ENCODE data around the gene PIEZO2. TPM values are rescaled to one million over a fixed set of nuclear protein-coding genes. Genes with fewer than 3 reads are reported as not detected.
A peak's percentile ranks its signal among the peaks of the same experiment; 100 is the strongest.
"Not testable (repeated sequence)": the region's sequence is repeated elsewhere in the genome, so short reads cannot be mapped to it uniquely, and the experiment has no call there.

Gene PIEZO2
- total RNA-seq, 1 experiment from 2014 or later = 5.5 TPM

DNA sequence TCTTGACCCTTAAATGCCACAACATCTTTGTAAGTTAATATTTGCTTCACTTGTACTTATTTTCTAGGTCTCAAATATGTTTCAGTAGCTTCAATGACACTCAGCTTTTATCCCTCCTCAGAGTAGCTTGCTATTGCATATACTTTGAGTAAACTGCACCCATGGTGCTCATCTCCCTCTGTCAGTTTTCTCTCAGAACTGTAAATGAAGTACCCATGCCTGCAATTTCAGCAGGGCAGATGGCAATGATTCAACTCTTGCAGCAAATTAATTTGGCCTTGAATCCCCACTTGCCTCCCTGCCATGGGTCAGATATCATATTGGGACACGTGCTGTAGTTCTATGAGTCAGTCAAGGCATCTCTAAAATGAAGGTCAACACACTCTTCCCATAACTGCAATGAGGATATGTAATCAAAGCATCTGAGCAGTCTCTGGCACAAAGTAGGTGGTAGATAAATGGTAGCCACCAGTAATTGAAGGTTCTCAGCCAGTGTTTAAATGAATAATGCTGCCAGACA lies 225.8 kb downstream of the PIEZO2 start:
- Histone ChIP-seq H3K27ac (ENCODE audit: low read depth, low read length, poor library complexity, severe bottlenecking) (no peak overlapping the region), H3K4me1 (ENCODE audit: insufficient read depth, low read length, poor library complexity, severe bottlenecking) (peaks cover 31% of the 10 kb centered on the region), H3K27me3 (replicated peaks; ENCODE audit: insufficient read depth, low read depth, low read length, poor library complexity) (peaks cover 55% of the 10 kb centered on the region), H3K9me3 (ENCODE audit: low read depth, low read length, poor library complexity, severe bottlenecking) (no peaks in the 10 kb centered on the region), H3K4me3 (ENCODE audit: low read depth, low read length, poor library complexity, severe bottlenecking) (no peak overlapping the region), H3K36me3 (ENCODE audit: insufficient read depth, low read length, poor library complexity, severe bottlenecking) (no peaks in the 10 kb centered on the region)
- no peak for TF ChIP-seq EZH2 (IDR thresholded peaks at IDR 0.05; ENCODE audit: borderline replicate concordance, low read depth, low read length, poor library complexity, severe bottlenecking)
- TF ChIP-seq, protein P1, sequence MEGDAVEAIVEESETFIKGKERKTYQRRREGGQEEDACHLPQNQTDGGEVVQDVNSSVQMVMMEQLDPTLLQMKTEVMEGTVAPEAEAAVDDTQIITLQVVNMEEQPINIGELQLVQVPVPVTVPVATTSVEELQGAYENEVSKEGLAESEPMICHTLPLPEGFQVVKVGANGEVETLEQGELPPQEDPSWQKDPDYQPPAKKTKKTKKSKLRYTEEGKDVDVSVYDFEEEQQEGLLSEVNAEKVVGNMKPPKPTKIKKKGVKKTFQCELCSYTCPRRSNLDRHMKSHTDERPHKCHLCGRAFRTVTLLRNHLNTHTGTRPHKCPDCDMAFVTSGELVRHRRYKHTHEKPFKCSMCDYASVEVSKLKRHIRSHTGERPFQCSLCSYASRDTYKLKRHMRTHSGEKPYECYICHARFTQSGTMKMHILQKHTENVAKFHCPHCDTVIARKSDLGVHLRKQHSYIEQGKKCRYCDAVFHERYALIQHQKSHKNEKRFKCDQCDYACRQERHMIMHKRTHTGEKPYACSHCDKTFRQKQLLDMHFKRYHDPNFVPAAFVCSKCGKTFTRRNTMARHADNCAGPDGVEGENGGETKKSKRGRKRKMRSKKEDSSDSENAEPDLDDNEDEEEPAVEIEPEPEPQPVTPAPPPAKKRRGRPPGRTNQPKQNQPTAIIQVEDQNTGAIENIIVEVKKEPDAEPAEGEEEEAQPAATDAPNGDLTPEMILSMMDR (conservative IDR thresholded peaks at IDR 0.05; ENCODE audit: low read depth, low read length) = no peak
- DNase-seq (ENCODE audit: low spot score) = no peak
- ChIA-PET CTCF (no interaction called here), POLR2A (ENCODE audit: low non-redundant PET) (no interaction called here)
- intact Hi-C loops (cut with micrococcal nuclease; ENCODE audit: unreplicated experiment) = no loop called here
- no TSS peak for BruUV-seq (replicated peaks)

DNA sequence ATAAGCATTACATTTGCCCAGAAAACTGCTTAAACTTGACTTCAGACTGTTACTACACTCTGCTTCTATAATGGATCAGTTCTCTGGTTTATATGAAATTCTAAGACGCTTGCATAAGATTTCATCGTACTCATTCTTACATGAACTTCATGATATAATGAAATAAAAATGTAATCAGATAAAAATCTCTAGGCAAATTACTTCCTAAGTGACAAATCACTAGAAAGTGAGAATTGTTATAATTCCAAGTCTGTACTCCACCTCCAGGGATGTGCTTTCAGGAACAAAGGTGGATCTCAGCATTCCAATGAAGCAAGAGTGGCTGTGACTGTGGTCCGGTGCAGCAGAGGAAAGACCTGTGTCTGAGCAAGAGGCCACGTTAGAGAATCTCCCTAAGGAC lies 226.2 kb downstream of the PIEZO2 start:
- BruUV-seq (replicated peaks) = no TSS peak
- POLR2A ChIA-PET (ENCODE audit: low non-redundant PET) = no interaction called here
- Histone ChIP-seq H3K4me3 (ENCODE audit: low read depth, low read length, poor library complexity, severe bottlenecking) (no peak overlapping the region), H3K27ac (ENCODE audit: low read depth, low read length, poor library complexity, severe bottlenecking) (no peak overlapping the region), H3K27me3 (replicated peaks; ENCODE audit: insufficient read depth, low read depth, low read length, poor library complexity) (peaks cover 55% of the 10 kb centered on the region), H3K4me1 (ENCODE audit: insufficient read depth, low read length, poor library complexity, severe bottlenecking) (peaks cover 31% of the 10 kb centered on the region), H3K36me3 (ENCODE audit: insufficient read depth, low read length, poor library complexity, severe bottlenecking) (no peaks in the 10 kb centered on the region), H3K9me3 (ENCODE audit: low read depth, low read length, poor library complexity, severe bottlenecking) (no peaks in the 10 kb centered on the region)
- intact Hi-C loops (cut with micrococcal nuclease; ENCODE audit: unreplicated experiment) = no loop called here
- CTCF ChIA-PET = no interaction called here
- no peak for TF ChIP-seq EZH2 (IDR thresholded peaks at IDR 0.05; ENCODE audit: borderline replicate concordance, low read depth, low read length, poor library complexity, severe bottlenecking)
- TF ChIP-seq, protein P1 (conservative IDR thresholded peaks at IDR 0.05; ENCODE audit: low read depth, low read length) = no peak
- no peak for DNase-seq (ENCODE audit: low spot score)

DNA sequence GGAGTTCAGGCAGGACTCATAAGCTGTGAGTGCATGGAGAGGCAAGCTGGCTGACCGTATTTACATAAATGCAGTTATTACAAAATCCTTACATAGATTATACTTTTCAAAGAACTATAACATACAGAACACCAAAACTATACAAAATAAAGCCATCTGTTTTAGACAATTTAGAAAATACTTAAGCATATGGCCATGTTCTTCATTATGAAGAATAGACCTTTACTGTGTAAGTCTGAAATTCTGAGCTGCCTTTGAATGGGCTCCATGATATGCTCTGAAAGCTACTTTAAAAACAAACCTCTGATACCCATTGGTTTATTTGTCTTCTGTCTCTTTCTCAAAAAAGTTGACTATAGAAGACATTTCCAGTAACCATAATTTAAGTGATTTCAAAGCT lies 226.7 kb downstream of the PIEZO2 start:
- Histone ChIP-seq H3K4me1 (ENCODE audit: insufficient read depth, low read length, poor library complexity, severe bottlenecking) (peaks cover 30% of the 10 kb centered on the region), H3K27me3 (replicated peaks; ENCODE audit: insufficient read depth, low read depth, low read length, poor library complexity) (peaks cover 55% of the 10 kb centered on the region)
- CTCF ChIA-PET; H3K9me3 ChIP-seq (ENCODE audit: low read depth, low read length, poor library complexity, severe bottlenecking); H3K27ac ChIP-seq (ENCODE audit: low read depth, low read length, poor library complexity, severe bottlenecking); DNase-seq (ENCODE audit: low spot score); BruUV-seq (replicated peaks); H3K4me3 ChIP-seq (ENCODE audit: low read depth, low read length, poor library complexity, severe bottlenecking); POLR2A ChIA-PET (ENCODE audit: low non-redundant PET); intact Hi-C loops (cut with micrococcal nuclease; ENCODE audit: unreplicated experiment); H3K36me3 ChIP-seq (ENCODE audit: insufficient read depth, low read length, poor library complexity, severe bottlenecking): not testable (repeated sequence)

DNA sequence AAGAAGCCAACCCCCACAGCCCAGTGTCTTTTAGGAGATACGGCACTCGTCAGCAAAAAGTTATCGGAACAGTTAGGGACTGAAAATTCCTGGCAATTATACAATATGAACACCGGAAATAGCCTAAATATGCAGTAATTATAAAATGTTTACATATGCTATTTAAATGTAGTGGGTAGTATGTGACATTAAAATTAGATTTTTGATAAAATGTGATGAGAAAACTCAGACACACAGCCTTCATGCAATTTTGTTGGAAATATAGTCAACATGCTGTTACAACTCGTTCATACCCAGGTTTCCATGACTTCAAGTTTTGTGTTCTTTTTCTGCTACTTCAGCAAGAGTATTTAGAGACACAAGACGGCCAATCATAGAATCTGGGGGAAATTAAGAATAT lies 229.1 kb downstream of the PIEZO2 start:
- intact Hi-C loops (cut with micrococcal nuclease; ENCODE audit: unreplicated experiment); CTCF ChIA-PET; BruUV-seq (replicated peaks); H3K27ac ChIP-seq (ENCODE audit: low read depth, low read length, poor library complexity, severe bottlenecking); POLR2A ChIA-PET (ENCODE audit: low non-redundant PET); H3K9me3 ChIP-seq (ENCODE audit: low read depth, low read length, poor library complexity, severe bottlenecking); H3K36me3 ChIP-seq (ENCODE audit: insufficient read depth, low read length, poor library complexity, severe bottlenecking); H3K4me3 ChIP-seq (ENCODE audit: low read depth, low read length, poor library complexity, severe bottlenecking): not testable (repeated sequence)
- peaks cover 56% of the 10 kb centered on the region for H3K27me3 ChIP-seq (replicated peaks; ENCODE audit: insufficient read depth, low read depth, low read length, poor library complexity)
- H3K4me1 ChIP-seq (ENCODE audit: insufficient read depth, low read length, poor library complexity, severe bottlenecking) = peaks cover 12% of the 10 kb centered on the region
- DNase-seq (ENCODE audit: low spot score) = peak; percentile 28
